Endothelial cell (in vitro differentiated cells): ENCODE results near the gene SNX32. TPM values are rescaled to one million over a fixed set of nuclear protein-coding genes. Genes with fewer than 3 reads are reported as not detected.

Experiments used
- DNase-seq: peaks from one replicate; pipeline ENCODE4 v3.0.0; 2021; ENCODE audit warnings: low spot score
- H3K27ac Mint-ChIP-seq: one replicate; pipeline ENCODE4 v1.8.0; 2021; ENCODE audit warnings: mixed read lengths, inconsistent platforms; ENCODE audit not compliant: unreplicated experiment
- H3K27me3 Mint-ChIP-seq: one replicate; pipeline ENCODE4 v1.8.0; 2021; ENCODE audit warnings: mild to moderate bottlenecking, moderate library complexity, mixed read lengths, inconsistent platforms; ENCODE audit not compliant: unreplicated experiment
- H3K36me3 Mint-ChIP-seq: one replicate; pipeline ENCODE4 v1.8.0; 2021; ENCODE audit warnings: mild to moderate bottlenecking, low read depth, mixed read lengths, inconsistent platforms; ENCODE audit not compliant: unreplicated experiment
- H3K4me1 Mint-ChIP-seq: one replicate; pipeline ENCODE4 v1.8.0; 2021; ENCODE audit warnings: mild to moderate bottlenecking, mixed read lengths, inconsistent platforms; ENCODE audit not compliant: unreplicated experiment
- H3K4me3 Mint-ChIP-seq: one replicate; pipeline ENCODE4 v1.8.0; 2021; ENCODE audit warnings: mild to moderate bottlenecking, mixed read lengths, inconsistent platforms; ENCODE audit not compliant: unreplicated experiment
- H3K9me3 Mint-ChIP-seq: one replicate; pipeline ENCODE4 v1.8.0; 2021; ENCODE audit warnings: mixed read lengths, inconsistent platforms; ENCODE audit not compliant: unreplicated experiment
- total RNA-seq: library from RNA; stranded (reverse); fragmentation: NEBNext Ultra II Directional; extraction: Animal tissue kit (Norgen Biotek cat#: 25700); gene quantifications from one replicate; pipeline ENCODE4 v1.2.1, GENCODE V29; 2021; ENCODE audit not compliant: unreplicated experiment
- TF ChIP-seq, protein P1 (sequence below): fragments of 200-600 bp; sonication (generic); IDR thresholded peaks from one replicate; pipeline ENCODE4 v1.5.0; 2021; ENCODE audit warnings: antibody characterized with exemption; ENCODE audit not compliant: unreplicated experiment

Gene SNX32
- total RNA-seq, 1 donor from 2014 or later, result 1.2 TPM

DNA sequence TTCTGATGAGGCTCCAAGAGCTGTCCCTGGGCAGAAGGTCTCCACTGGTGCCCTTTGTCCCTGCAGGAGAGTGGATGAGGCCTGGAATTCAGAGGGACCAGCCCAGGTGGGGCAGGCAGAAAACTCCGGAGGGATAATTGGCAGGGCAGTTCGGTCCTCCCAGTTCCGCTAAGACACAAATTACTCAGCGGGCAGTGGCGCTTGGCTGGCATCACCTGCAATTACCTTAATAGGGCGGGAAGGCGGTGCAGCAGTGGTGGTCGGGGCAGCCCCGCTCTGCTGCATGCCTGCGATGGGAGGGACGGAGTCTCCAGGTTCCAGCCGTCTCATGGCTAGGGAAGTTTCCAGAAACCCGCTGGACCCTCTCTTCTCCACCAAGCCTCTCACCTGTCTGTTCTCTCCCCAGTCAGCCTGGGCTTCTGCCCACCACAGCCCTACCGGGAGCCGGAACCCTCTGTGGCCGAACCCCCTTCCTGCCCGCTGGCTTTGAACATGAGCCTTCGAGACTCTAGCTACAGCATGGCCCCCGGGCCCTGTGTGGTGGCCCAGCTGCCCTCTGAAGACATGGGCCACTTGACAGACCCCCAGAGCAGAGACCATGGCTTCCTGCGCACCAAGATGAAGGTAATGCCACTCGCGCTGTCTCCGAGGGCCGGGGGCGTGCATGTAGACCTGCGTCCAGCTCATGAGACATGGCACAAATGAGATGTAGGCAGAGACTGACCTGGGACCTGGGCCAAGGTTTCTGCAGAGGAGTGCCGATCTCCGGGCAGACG is 40.0 kb upstream of the SNX32 start:
- Mint-ChIP-seq H3K4me3 (no peak overlapping the region), H3K9me3 (no peaks in the 10 kb centered on the region), H3K4me1 (no peaks in the 10 kb centered on the region), H3K36me3 (peaks cover 4% of the 10 kb centered on the region), H3K27me3 (peaks cover 14% of the 10 kb centered on the region), H3K27ac (no peak overlapping the region)
- TF ChIP-seq, protein P1, sequence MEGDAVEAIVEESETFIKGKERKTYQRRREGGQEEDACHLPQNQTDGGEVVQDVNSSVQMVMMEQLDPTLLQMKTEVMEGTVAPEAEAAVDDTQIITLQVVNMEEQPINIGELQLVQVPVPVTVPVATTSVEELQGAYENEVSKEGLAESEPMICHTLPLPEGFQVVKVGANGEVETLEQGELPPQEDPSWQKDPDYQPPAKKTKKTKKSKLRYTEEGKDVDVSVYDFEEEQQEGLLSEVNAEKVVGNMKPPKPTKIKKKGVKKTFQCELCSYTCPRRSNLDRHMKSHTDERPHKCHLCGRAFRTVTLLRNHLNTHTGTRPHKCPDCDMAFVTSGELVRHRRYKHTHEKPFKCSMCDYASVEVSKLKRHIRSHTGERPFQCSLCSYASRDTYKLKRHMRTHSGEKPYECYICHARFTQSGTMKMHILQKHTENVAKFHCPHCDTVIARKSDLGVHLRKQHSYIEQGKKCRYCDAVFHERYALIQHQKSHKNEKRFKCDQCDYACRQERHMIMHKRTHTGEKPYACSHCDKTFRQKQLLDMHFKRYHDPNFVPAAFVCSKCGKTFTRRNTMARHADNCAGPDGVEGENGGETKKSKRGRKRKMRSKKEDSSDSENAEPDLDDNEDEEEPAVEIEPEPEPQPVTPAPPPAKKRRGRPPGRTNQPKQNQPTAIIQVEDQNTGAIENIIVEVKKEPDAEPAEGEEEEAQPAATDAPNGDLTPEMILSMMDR, result no peak
- DNase-seq, result no peak

DNA sequence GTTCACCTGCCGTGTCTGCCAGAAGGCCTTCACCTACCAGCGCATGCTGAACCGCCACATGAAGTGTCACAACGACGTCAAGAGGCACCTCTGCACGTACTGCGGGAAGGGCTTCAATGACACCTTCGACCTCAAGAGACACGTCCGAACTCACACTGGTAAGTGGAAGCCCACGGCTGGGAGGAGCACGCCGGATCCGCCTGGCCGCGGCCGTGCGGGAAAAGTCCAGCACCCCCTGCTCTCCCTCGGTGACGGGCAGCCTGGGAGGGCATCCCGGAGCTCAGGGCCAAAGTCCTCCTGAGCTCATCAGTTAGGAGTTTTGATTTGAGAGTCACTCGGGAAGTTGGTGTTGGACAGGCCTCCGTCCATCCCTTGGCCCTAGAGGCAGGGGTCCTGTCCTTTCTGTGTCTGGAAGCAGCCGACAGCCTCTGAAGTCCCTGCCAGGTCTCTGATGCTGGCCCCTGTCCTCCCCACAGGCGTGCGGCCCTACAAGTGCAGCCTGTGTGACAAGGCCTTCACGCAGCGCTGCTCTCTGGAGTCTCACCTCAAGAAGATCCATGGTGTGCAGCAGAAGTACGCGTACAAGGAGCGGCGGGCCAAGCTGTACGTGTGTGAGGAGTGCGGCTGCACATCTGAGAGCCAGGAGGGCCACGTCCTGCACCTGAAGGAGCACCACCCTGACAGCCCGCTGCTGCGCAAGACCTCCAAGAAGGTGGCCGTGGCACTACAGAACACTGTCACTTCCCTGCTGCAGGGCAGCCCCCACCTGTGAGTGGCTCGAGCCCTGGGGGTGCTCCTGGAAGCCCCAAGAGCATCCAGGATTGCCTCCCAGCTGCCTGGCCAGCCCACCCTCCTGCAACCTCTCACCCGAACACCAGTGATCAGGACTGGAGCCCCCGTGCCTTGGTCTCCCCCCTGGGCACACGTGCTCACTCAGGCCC is 38.9 kb upstream of the SNX32 start:
- Mint-ChIP-seq H3K27me3 (peaks cover 12% of the 10 kb centered on the region), H3K9me3 (no peaks in the 10 kb centered on the region), H3K4me3 (no peak overlapping the region), H3K4me1 (no peaks in the 10 kb centered on the region), H3K27ac (no peak overlapping the region), H3K36me3 (peaks cover 4% of the 10 kb centered on the region)
- TF ChIP-seq, protein P1, result no peak
- no peak for DNase-seq

DNA sequence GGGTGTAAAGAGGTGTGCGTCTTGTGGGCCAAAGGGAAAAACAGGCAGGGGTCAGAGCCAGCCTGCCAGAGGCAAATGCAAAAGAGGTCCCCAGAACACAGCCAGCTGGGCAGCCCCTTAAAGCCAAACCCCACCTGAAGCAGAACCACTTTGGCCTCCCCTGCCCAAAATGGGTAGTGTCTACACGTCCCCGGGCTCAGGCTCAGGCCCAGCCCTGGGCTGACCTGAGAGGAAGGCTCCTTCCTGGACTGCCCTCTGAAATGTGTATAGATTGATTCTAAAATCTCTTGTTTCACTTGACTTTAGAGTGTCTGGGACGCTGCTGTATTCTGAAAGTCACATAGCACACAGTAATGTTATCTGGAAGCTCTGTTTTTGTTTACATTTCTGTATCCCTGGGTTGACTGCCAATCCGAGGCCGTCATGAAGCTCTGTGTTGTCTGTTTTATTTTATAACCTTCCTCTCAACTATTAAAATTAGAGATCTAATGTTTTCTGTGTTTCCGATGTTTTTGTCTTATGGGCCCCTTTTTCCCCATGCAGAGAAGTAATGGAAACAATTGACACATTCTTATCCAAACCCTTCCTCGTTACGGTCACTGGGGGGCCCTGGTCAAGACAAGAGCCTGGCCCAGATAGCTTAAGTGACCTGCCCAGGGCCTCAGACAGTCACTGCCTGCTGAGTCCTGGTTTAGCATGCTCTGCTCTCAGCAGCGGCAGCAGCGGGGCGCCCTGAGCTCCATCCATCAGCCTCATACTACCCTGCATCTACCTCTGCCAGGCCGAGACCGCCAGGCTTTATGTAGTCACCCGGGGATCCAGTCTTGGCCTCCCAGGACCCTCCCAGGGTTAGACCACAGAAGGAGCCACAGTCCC is 36.8 kb upstream of the SNX32 start:
- no peaks in the 10 kb centered on the region for H3K36me3 Mint-ChIP-seq
- peak overlapping the region; percentile 1 for H3K4me3 Mint-ChIP-seq
- TF ChIP-seq, protein P1, result no peak
- peaks cover 11% of the 10 kb centered on the region for H3K27me3 Mint-ChIP-seq
- H3K27ac Mint-ChIP-seq, result no peak overlapping the region
- no peak for DNase-seq
- no peaks in the 10 kb centered on the region for H3K9me3 Mint-ChIP-seq
- H3K4me1 Mint-ChIP-seq, result no peaks in the 10 kb centered on the region

DNA sequence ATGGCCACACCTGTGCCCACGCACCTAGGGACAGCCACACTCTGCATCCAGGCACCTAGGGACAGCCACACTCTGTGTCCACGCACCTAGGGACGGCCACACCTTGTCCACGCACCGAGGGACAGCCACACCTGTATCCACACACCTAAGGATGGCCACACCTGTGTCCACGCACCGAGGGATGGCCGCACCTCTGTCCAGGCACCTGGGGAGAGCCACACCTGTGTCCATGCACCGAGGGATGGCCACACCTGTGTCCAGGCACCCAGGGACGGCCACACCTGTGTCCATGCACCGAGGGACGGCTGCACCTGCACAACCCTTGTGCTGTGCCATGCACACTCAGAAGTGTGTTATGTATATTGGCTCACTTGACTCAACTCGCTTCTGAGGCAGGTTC is 36.1 kb upstream of the SNX32 start:
- TF ChIP-seq, protein P1, result no peak
- no peak for DNase-seq
- H3K9me3 Mint-ChIP-seq, result no peaks in the 10 kb centered on the region
- H3K4me1 Mint-ChIP-seq, result no peaks in the 10 kb centered on the region
- H3K36me3 Mint-ChIP-seq, result no peaks in the 10 kb centered on the region
- H3K27me3 Mint-ChIP-seq, result peaks cover 10% of the 10 kb centered on the region
- no peak overlapping the region for H3K4me3 Mint-ChIP-seq
- no peak overlapping the region for H3K27ac Mint-ChIP-seq
